NB4 (cell line): ENCODE measurements around the gene ARPC2.

Source experiments
- MYC ChIP-seq: IDR thresholded peaks from 2 replicates; pipeline ENCODE4 v1.6.1; 2011; ENCODE audit warnings: low read depth, low read length
- POLR2A ChIP-seq: IDR thresholded peaks from 2 replicates; pipeline ENCODE4 v1.6.1; 2011; ENCODE audit warnings: mild to moderate bottlenecking; ENCODE audit not compliant: insufficient read length; ENCODE audit errors: extremely low read depth
- TF ChIP-seq, protein P1 (sequence below): IDR thresholded peaks from one replicate; pipeline ENCODE4 v1.5.1; 2012; ENCODE audit warnings: low read depth, low read length

DNA sequence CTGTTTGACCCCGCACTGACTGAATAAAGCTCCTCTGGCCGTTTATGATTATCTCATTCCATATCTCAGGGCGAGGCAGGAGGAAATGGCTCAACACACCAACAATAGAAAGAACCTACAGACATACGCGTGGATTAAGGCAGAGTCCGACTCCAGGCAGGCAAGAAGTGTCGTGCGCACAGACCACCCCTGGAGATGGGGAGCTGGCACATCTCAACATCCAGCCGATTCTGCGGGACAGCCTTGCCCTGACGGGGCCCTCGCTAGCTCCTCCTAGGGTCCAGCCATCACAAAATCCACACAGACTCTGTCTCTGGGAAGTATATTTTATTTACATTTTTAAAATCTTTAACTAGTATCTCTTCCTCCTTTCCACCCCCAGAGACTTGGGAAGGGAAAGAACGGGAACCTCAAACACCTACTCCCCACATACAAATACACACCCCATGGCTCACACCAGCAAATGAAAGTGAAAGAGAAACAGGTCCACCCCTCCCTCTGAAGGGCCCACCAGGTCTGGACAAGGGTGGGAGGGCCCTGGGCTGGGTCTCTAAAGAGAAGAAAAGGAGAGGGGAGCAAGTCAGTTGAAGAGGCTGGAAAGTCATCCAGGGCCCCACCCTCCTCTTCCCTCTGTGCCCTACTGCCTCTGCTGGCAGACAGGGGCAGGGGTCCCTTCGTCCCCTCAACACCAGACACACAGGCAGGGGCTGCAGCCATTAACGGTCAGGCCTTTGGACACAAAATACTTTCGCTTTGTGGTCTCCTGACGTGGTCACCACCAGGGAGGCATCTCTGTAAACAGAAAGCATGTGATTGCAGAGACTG is 47.0 kb downstream of the ARPC2 start:
- TF ChIP-seq, protein P1, sequence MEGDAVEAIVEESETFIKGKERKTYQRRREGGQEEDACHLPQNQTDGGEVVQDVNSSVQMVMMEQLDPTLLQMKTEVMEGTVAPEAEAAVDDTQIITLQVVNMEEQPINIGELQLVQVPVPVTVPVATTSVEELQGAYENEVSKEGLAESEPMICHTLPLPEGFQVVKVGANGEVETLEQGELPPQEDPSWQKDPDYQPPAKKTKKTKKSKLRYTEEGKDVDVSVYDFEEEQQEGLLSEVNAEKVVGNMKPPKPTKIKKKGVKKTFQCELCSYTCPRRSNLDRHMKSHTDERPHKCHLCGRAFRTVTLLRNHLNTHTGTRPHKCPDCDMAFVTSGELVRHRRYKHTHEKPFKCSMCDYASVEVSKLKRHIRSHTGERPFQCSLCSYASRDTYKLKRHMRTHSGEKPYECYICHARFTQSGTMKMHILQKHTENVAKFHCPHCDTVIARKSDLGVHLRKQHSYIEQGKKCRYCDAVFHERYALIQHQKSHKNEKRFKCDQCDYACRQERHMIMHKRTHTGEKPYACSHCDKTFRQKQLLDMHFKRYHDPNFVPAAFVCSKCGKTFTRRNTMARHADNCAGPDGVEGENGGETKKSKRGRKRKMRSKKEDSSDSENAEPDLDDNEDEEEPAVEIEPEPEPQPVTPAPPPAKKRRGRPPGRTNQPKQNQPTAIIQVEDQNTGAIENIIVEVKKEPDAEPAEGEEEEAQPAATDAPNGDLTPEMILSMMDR, result peak; percentile 6
- TF ChIP-seq POLR2A (no peak), MYC (no peak)
